H9 (cell line): ENCODE data around the gene CDKL5. TPM values are rescaled to one million over a fixed set of nuclear protein-coding genes. Genes with fewer than 3 reads are reported as not detected.
A peak's percentile ranks its signal among the peaks of the same experiment; 100 is the strongest.

ENCODE experiments used
- DNase-seq: peaks from one replicate; pipeline ENCODE4 v3.0.0-alpha.2; 2017
- H2AFZ ChIP-seq: one replicate; pipeline ENCODE4 v1.6.1; 2013; ENCODE audit warnings: mild to moderate bottlenecking, low read length, control low read depth, moderate library complexity
- H2AK5ac ChIP-seq: 2 replicates; pipeline ENCODE4 v1.6.1; 2013; ENCODE audit warnings: low read length, control low read depth, mixed read lengths; ENCODE audit not compliant: insufficient read length
- H2BK120ac ChIP-seq: one replicate; pipeline ENCODE4 v1.6.1; 2013; ENCODE audit warnings: low read depth, mild to moderate bottlenecking, low read length, control low read depth, inconsistent platforms; ENCODE audit not compliant: poor library complexity, severe bottlenecking
- H2BK12ac ChIP-seq: 2 replicates; pipeline ENCODE4 v1.6.1; 2013; ENCODE audit warnings: low read length, control low read depth, mixed read lengths, low read depth; ENCODE audit not compliant: insufficient read length
- H2BK15ac ChIP-seq: 2 replicates; pipeline ENCODE4 v1.6.1; 2013; ENCODE audit warnings: low read depth, low read length, control low read depth
- H2BK20ac ChIP-seq: one replicate; pipeline ENCODE4 v1.6.1; 2013; ENCODE audit warnings: low read depth, mild to moderate bottlenecking, low read length, control low read depth, inconsistent platforms; ENCODE audit not compliant: poor library complexity, severe bottlenecking
- H2BK5ac ChIP-seq: 2 replicates; pipeline ENCODE4 v1.6.1; 2013; ENCODE audit warnings: low read length, control low read depth, mixed read lengths; ENCODE audit not compliant: insufficient read length
- H3K14ac ChIP-seq: 2 replicates; pipeline ENCODE4 v1.6.1; 2013; ENCODE audit warnings: low read length, control low read depth; ENCODE audit not compliant: insufficient read depth
- H3K18ac ChIP-seq: 2 replicates; pipeline ENCODE4 v1.6.1; 2013; ENCODE audit warnings: low read depth, mild to moderate bottlenecking, mixed read lengths, low read length, control low read depth; ENCODE audit not compliant: insufficient read length
- H3K23ac ChIP-seq: 2 replicates; pipeline ENCODE4 v1.6.1; 2013; ENCODE audit warnings: low read length, control low read depth, mixed read lengths, low read depth; ENCODE audit not compliant: insufficient read length
- H3K23me2 ChIP-seq: 2 replicates; pipeline ENCODE4 v1.6.1; 2013; ENCODE audit warnings: low read depth, mild to moderate bottlenecking, mixed read lengths, low read length, control low read depth; ENCODE audit not compliant: insufficient read length, poor library complexity, severe bottlenecking
- H3K27ac ChIP-seq: 2 replicates; pipeline ENCODE4 v1.5.1; 2013; ENCODE audit warnings: low read length, control low read depth, mixed read lengths, low read depth; ENCODE audit not compliant: insufficient read length
- H3K27me3 ChIP-seq: 2 replicates; pipeline ENCODE4 v1.6.1; 2013; ENCODE audit warnings: low read length, control low read depth, inconsistent platforms; ENCODE audit not compliant: insufficient read depth
- H3K4ac ChIP-seq: 2 replicates; pipeline ENCODE4 v1.6.1; 2013; ENCODE audit warnings: low read depth, mild to moderate bottlenecking, control low read depth, inconsistent platforms, low read length, moderate library complexity
- H3K4me1 ChIP-seq: 2 replicates; pipeline ENCODE4 v1.6.1; 2013; ENCODE audit warnings: low read length, control low read depth, inconsistent platforms; ENCODE audit not compliant: insufficient read depth
- H3K4me2 ChIP-seq: 2 replicates; pipeline ENCODE4 v1.6.1; 2013; ENCODE audit warnings: low read length, control low read depth, mixed read lengths; ENCODE audit not compliant: insufficient read length, insufficient read depth
- H3K56ac ChIP-seq: 2 replicates; pipeline ENCODE4 v1.6.1; 2013; ENCODE audit warnings: low read depth, mild to moderate bottlenecking, mixed read lengths, low read length, control low read depth; ENCODE audit not compliant: insufficient read length
- H3K79me1 ChIP-seq: 2 replicates; pipeline ENCODE4 v1.6.1; 2013; ENCODE audit warnings: low read depth, mild to moderate bottlenecking, moderate library complexity, low read length, control low read depth, inconsistent platforms; ENCODE audit not compliant: insufficient read depth, poor library complexity, severe bottlenecking
- H3K79me2 ChIP-seq: 2 replicates; pipeline ENCODE4 v1.6.1; 2013; ENCODE audit warnings: low read length, control low read depth, inconsistent platforms; ENCODE audit not compliant: insufficient read depth
- H3K9ac ChIP-seq: 2 replicates; pipeline ENCODE4 v1.6.1; 2013; ENCODE audit warnings: low read length, control low read depth, mixed read lengths; ENCODE audit not compliant: insufficient read length; ENCODE audit errors: extremely low read depth
- H3K9me3 ChIP-seq: one replicate; pipeline ENCODE4 v1.6.1; 2013; ENCODE audit warnings: low read depth, low read length, inconsistent platforms; ENCODE audit not compliant: control insufficient read depth
- H3T11ph ChIP-seq: one replicate; pipeline ENCODE4 v1.6.1; 2013; ENCODE audit warnings: mild to moderate bottlenecking, low read length, control low read depth, inconsistent platforms
- H4K20me1 ChIP-seq: one replicate; pipeline ENCODE4 v1.6.1; 2013; ENCODE audit not compliant: control insufficient read depth, insufficient read length, insufficient read depth
- H4K5ac ChIP-seq: 2 replicates; pipeline ENCODE4 v1.6.1; 2013; ENCODE audit warnings: low read depth, mild to moderate bottlenecking, mixed read lengths, low read length, control low read depth; ENCODE audit not compliant: insufficient read length
- H4K8ac ChIP-seq: replicated peaks from 2 replicates; pipeline ENCODE4 v1.6.1; 2013; ENCODE audit warnings: low read length, control low read depth, mixed read lengths, low read depth; ENCODE audit not compliant: insufficient read length
- H4K91ac ChIP-seq: 2 replicates; pipeline ENCODE4 v1.6.1; 2013; ENCODE audit warnings: low read depth, mild to moderate bottlenecking, moderate library complexity, mixed read lengths, low read length, control low read depth; ENCODE audit not compliant: insufficient read length
- H3K27ac Mint-ChIP-seq, 3 experiments: 2 replicates in 2 of 3; 3 replicates in 1 of 3; pipeline ENCODE4 v1.8.0; 2020 to 2021; ENCODE audit warnings: mixed read lengths in 3 of 3, mild to moderate bottlenecking in 1 of 3, moderate library complexity in 1 of 3
- H3K27me3 Mint-ChIP-seq: 2 replicates; pipeline ENCODE4 v1.8.0; 2021; ENCODE audit warnings: low read depth, mild to moderate bottlenecking, moderate library complexity, mixed read lengths
- H3K36me3 Mint-ChIP-seq, 3 experiments: 2 replicates in 2 of 3; 3 replicates in 1 of 3; pipeline ENCODE4 v1.8.0; 2020 to 2021; ENCODE audit warnings: low read depth in 3 of 3, mixed read lengths in 3 of 3; ENCODE audit not compliant: insufficient read depth in 1 of 3
- H3K4me1 Mint-ChIP-seq, 2 experiments: 2 replicates each; pipeline ENCODE4 v1.8.0; 2020; ENCODE audit warnings: mixed read lengths in 2 of 2
- H3K4me3 Mint-ChIP-seq, 2 experiments: 2 replicates in 1 of 2; 3 replicates in 1 of 2; pipeline ENCODE4 v1.8.0; 2020 to 2021; ENCODE audit warnings: mild to moderate bottlenecking in 2 of 2, mixed read lengths in 2 of 2, moderate library complexity in 1 of 2
- H3K9me3 Mint-ChIP-seq, 2 experiments: 2 replicates in 1 of 2; 3 replicates in 1 of 2; pipeline ENCODE4 v1.8.0; 2020; ENCODE audit warnings: mild to moderate bottlenecking in 2 of 2, mixed read lengths in 2 of 2, moderate library complexity in 1 of 2
- WGBS: extraction: QIAGEN DNeasy Blood & Tissue Kit; methylation state at CpG from one replicate; pipeline ENCODE4 v1.1.7; 2013; ENCODE audit warnings: missing lambda C conversion rate, low lambda C conversion rate, mixed read lengths; ENCODE audit not compliant: insufficient read length; ENCODE audit errors: extremely low coverage; 5-methylcytosine and 5-hydroxymethylcytosine counted together
- total RNA-seq: library from RNA; stranded (reverse); gene quantifications from 2 replicates; pipeline ENCODE4 v1.2.1, GENCODE V29; 2021
- TF ChIP-seq, protein P1 (sequence below): fragments of 200-600 bp; sonication (generic); conservative IDR thresholded peaks from 3 replicates; pipeline ENCODE4 v1.8.0; 2021; ENCODE audit warnings: antibody characterized with exemption, mild to moderate bottlenecking

The CDKL5 gene
- total RNA-seq, 1 experiment from 2014 or later, result 19.5 TPM

GRCh38 chrX:18549643-18550042, 124.2 kb downstream of the CDKL5 start:
- Histone ChIP-seq H2BK12ac (no peak overlapping the region), H3T11ph (no peak overlapping the region), H4K91ac (no peak overlapping the region), H3K14ac (peak overlapping the region; percentile 57), H3K23ac (no peak overlapping the region), H3K27me3 (no peaks in the 10 kb centered on the region), H4K8ac (no peak overlapping the region), H2BK5ac (no peak overlapping the region), H3K4ac (no peak overlapping the region), H2BK20ac (no peak overlapping the region), H2AK5ac (no peak overlapping the region), H3K27ac (no peak overlapping the region), H3K4me1 (no peaks in the 10 kb centered on the region; the same call in 1 of the 2 replicates), H4K5ac (no peak overlapping the region), H4K20me1 (no peaks in the 10 kb centered on the region), H3K4me2 (peak overlapping the region; percentile 33), H3K18ac (no peak overlapping the region), H3K79me1 (no peaks in the 10 kb centered on the region), H2BK15ac (no peak overlapping the region), H2BK120ac (no peak overlapping the region), H3K9ac (no peak overlapping the region), H3K9me3 (peaks cover 29% of the 10 kb centered on the region), H3K79me2 (no peaks in the 10 kb centered on the region), H3K23me2 (no peaks in the 10 kb centered on the region), H3K56ac (no peak overlapping the region), H2AFZ (no peak overlapping the region)
- Mint-ChIP-seq H3K9me3 (peaks cover 46% of the 10 kb centered on the region in 2 experiments), H3K27ac (peak overlapping the region in 1 of 3 experiments; percentile 34; a peak in 3 of 7 replicates), H3K4me3 (peak overlapping the region in 1 of 2 experiments; percentile 61; a peak in 3 of 5 replicates), H3K27me3 (no peaks in the 10 kb centered on the region), H3K36me3 (peaks cover 0 to 3% (median 2%) of the 10 kb centered on the region in 3 experiments; a peak in 4 of 7 replicates), H3K4me1 (peaks cover 14 to 29% of the 10 kb centered on the region in 2 experiments)
- no peak for DNase-seq
- TF ChIP-seq, protein P1, sequence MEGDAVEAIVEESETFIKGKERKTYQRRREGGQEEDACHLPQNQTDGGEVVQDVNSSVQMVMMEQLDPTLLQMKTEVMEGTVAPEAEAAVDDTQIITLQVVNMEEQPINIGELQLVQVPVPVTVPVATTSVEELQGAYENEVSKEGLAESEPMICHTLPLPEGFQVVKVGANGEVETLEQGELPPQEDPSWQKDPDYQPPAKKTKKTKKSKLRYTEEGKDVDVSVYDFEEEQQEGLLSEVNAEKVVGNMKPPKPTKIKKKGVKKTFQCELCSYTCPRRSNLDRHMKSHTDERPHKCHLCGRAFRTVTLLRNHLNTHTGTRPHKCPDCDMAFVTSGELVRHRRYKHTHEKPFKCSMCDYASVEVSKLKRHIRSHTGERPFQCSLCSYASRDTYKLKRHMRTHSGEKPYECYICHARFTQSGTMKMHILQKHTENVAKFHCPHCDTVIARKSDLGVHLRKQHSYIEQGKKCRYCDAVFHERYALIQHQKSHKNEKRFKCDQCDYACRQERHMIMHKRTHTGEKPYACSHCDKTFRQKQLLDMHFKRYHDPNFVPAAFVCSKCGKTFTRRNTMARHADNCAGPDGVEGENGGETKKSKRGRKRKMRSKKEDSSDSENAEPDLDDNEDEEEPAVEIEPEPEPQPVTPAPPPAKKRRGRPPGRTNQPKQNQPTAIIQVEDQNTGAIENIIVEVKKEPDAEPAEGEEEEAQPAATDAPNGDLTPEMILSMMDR, result no peak
- no CpG with 5 or more reads among the region's 1 CpG for WGBS
